GM12878 (cell line): ENCODE results near the gene FRMPD2.

Experiments
- CTCF ChIP-seq, 3 experiments: IDR thresholded peaks in 2 of 3; conservative IDR thresholded peaks in 1 of 3; 2 replicates each; pipeline ENCODE4 v1.5.1; 2011; ENCODE audit warnings: low read depth in 3 of 3, low read length in 3 of 3, mild to moderate bottlenecking in 3 of 3, control low read depth in 2 of 3, moderate library complexity in 2 of 3, inconsistent platforms in 1 of 3, mixed read lengths in 1 of 3; ENCODE audit not compliant: control insufficient read depth in 2 of 3, insufficient read depth in 1 of 3; ENCODE audit errors: extremely low read depth in 1 of 3
- EP300 ChIP-seq, 2 experiments: fragments of 150-350 bp in 1 of 2; IDR thresholded peaks; 2 replicates each; pipeline ENCODE4 v1.6.1; 2011 to 2012; ENCODE audit warnings: low read depth in 2 of 2, low read length in 2 of 2, borderline replicate concordance in 1 of 2, improper control_type of control experiment in 1 of 2, inconsistent platforms in 1 of 2; ENCODE audit not compliant: control insufficient read depth in 1 of 2
- ESRRA ChIP-seq: IDR thresholded peaks from 2 replicates; pipeline ENCODE4 v1.6.1; 2012; ENCODE audit warnings: mild to moderate bottlenecking, low read length, improper control_type of control experiment
- EZH2 ChIP-seq: IDR thresholded peaks from 2 replicates; pipeline ENCODE4 v1.6.1; 2012; ENCODE audit warnings: low read depth, mild to moderate bottlenecking, control low read depth, inconsistent platforms, low read length, borderline replicate concordance; ENCODE audit not compliant: control insufficient read depth
- FOS ChIP-seq: IDR thresholded peaks from 3 replicates; pipeline ENCODE4 v1.6.1; 2011; ENCODE audit warnings: borderline replicate concordance; ENCODE audit not compliant: insufficient read length; ENCODE audit errors: extremely low read depth
- KAT2A ChIP-seq: conservative IDR thresholded peaks from 2 replicates; pipeline ENCODE4 v1.6.1; 2011; ENCODE audit warnings: low read depth, low read length; ENCODE audit not compliant: control insufficient read depth
- MTA2 ChIP-seq: fragments of 450-650 bp; IDR thresholded peaks from 2 replicates; pipeline ENCODE4 v1.6.1; 2016; ENCODE audit warnings: low read depth, mild to moderate bottlenecking, moderate library complexity
- NR2C2 ChIP-seq: IDR thresholded peaks from 2 replicates; pipeline ENCODE4 v1.6.1; 2011; ENCODE audit warnings: borderline replicate concordance, low read depth; ENCODE audit not compliant: control insufficient read depth, insufficient read length
- POLR2AphosphoS5 ChIP-seq: IDR thresholded peaks from 2 replicates; pipeline ENCODE4 v1.6.1; 2011; ENCODE audit warnings: mild to moderate bottlenecking, low read length, inconsistent platforms
- TAF1 ChIP-seq: IDR thresholded peaks from 2 replicates; pipeline ENCODE4 v1.6.1; 2011; ENCODE audit warnings: mild to moderate bottlenecking, low read depth, low read length, borderline replicate concordance
- TARDBP ChIP-seq: IDR thresholded peaks from 2 replicates; pipeline ENCODE4 v1.6.1; 2016; ENCODE audit warnings: borderline replicate concordance
- TCF12 ChIP-seq: IDR thresholded peaks from 2 replicates; pipeline ENCODE4 v1.6.1; 2011; ENCODE audit warnings: low read depth, mild to moderate bottlenecking, low read length
- TF ChIP-seq, protein P1 (sequence below): IDR thresholded peaks from 2 replicates; pipeline ENCODE4 v1.6.1; 2012; ENCODE audit warnings: mild to moderate bottlenecking, low read depth, low read length

GRCh38 chr10:48316236-48316635 lies 41.7 kb upstream of the FRMPD2 start:
- TF ChIP-seq EZH2 (no peak), TCF12 (no peak), CTCF (IDR thresholded peaks at IDR 0.05 in 2 of 3, conservative IDR thresholded peaks at IDR 0.05 in 1 of 3; ENCODE audit: control insufficient read depth in 2 of 3, extremely low read depth in 1 of 3, insufficient read depth in 1 of 3, low read depth in 3 of 3, low read length in 3 of 3) (no peak), TARDBP (no peak), KAT2A (no peak), ESRRA (no peak), FOS (no peak), EP300 (IDR thresholded peaks at IDR 0.05; ENCODE audit: borderline replicate concordance in 1 of 2, control insufficient read depth in 1 of 2, low read depth in 2 of 2, low read length in 2 of 2) (no peak), POLR2AphosphoS5 (no peak), TAF1 (no peak), NR2C2 (no peak), MTA2 (no peak)
- TF ChIP-seq, protein P1, sequence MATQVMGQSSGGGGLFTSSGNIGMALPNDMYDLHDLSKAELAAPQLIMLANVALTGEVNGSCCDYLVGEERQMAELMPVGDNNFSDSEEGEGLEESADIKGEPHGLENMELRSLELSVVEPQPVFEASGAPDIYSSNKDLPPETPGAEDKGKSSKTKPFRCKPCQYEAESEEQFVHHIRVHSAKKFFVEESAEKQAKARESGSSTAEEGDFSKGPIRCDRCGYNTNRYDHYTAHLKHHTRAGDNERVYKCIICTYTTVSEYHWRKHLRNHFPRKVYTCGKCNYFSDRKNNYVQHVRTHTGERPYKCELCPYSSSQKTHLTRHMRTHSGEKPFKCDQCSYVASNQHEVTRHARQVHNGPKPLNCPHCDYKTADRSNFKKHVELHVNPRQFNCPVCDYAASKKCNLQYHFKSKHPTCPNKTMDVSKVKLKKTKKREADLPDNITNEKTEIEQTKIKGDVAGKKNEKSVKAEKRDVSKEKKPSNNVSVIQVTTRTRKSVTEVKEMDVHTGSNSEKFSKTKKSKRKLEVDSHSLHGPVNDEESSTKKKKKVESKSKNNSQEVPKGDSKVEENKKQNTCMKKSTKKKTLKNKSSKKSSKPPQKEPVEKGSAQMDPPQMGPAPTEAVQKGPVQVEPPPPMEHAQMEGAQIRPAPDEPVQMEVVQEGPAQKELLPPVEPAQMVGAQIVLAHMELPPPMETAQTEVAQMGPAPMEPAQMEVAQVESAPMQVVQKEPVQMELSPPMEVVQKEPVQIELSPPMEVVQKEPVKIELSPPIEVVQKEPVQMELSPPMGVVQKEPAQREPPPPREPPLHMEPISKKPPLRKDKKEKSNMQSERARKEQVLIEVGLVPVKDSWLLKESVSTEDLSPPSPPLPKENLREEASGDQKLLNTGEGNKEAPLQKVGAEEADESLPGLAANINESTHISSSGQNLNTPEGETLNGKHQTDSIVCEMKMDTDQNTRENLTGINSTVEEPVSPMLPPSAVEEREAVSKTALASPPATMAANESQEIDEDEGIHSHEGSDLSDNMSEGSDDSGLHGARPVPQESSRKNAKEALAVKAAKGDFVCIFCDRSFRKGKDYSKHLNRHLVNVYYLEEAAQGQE = no peak
